ENCODE results near the gene PSMD3.

DNA sequence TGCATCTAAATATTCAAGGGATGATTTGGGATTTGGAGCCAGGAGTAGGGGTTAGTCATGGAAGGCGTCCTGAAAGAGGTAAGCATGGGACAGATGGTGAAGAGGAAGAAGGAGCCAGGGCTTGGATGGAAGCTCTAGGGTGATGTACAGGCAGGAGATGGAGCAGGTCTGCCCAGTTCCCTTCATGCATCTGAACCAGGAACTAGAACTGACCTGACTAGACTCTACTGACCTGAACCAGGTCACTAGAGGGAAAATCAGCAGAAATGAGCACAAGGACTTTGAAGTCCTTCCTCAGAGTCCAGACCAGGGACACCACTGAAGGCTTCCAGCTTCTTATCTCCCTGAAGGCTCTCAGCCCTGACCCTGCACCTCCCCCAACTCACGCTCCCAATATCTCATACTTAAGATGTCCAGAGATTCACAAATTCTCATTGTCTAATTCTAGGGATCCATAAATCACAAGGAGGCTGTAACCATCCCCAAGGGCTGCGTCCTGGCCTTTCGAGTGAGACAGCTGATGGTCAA, 9.5 kb upstream of the PSMD3 start:
- TF ChIP-seq, protein P1, sequence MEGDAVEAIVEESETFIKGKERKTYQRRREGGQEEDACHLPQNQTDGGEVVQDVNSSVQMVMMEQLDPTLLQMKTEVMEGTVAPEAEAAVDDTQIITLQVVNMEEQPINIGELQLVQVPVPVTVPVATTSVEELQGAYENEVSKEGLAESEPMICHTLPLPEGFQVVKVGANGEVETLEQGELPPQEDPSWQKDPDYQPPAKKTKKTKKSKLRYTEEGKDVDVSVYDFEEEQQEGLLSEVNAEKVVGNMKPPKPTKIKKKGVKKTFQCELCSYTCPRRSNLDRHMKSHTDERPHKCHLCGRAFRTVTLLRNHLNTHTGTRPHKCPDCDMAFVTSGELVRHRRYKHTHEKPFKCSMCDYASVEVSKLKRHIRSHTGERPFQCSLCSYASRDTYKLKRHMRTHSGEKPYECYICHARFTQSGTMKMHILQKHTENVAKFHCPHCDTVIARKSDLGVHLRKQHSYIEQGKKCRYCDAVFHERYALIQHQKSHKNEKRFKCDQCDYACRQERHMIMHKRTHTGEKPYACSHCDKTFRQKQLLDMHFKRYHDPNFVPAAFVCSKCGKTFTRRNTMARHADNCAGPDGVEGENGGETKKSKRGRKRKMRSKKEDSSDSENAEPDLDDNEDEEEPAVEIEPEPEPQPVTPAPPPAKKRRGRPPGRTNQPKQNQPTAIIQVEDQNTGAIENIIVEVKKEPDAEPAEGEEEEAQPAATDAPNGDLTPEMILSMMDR (IDR thresholded peaks at IDR 0.05), result no peak
- no peak for TF ChIP-seq POLR2A (IDR thresholded peaks at IDR 0.05)
